HG02840 (cell line): ENCODE measurements around the gene TEC.
A peak's percentile ranks its signal among the peaks of the same experiment; 100 is the strongest.
"Not testable (repeated sequence)": the region's sequence is repeated elsewhere in the genome, so short reads cannot be mapped to it uniquely, and the experiment has no call there.

Experiments used
- ATAC-seq: cut with Tn5 transposase; IDR thresholded peaks from one replicate; pipeline ENCODE4 v1.9.1; 2021; ENCODE audit warnings: mild to moderate bottlenecking, moderate library complexity, moderate number of reproducible peaks; ENCODE audit not compliant: unreplicated experiment, low FRiP score

The TEC gene

DNA sequence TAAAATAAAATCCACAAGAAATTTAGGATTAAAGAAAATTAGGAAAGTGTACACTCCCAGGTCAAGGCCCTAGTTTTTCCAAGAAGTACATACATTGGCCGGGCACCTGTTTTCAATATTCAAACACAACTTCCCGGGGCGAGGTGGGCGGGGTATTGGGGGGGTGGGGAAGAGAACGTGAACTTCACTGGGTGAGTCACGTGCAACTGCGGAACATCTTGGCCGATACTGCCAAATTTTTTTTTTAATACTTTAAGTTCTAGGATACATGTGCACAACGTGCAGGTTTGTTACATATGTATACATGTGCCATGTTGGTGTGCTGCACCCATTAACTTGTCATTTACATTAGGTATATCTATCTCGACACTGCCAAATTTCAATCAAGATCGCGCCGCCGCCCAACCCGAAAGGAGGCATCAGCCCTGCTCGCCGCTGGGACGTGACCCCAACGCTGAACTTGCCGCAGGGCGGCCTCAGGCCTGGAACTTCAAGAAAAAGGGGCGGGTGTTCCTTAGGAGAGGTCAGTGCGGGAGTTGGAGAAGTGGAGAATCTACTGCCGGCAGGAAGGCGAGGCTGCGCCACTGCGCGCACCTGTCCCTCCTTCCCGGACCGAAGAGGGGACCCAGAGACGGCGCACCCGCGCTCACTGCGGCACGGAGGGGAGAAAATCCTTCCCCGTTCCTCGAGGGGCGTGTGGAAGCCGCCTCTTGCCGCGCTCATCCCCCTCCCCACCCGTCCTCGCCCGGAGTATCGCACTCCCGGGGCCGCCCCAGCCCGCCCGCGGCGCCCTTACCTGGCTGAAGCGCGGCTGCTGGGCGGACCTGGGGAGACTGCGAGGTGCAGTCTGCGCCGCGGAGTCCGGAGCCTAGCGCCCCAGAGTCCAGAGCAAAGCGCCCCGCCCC, at the start of gene TEC:
TEC (minus strand) TSS at position 883 of the 905 bp plus-strand sequence. CDS start 41,224 bp downstream, outside the sequence.
- ATAC-seq: peak; percentile 34

- peak; percentile 78 for ATAC-seq
These were observed 46.3 kb upstream of the TEC start for GRCh38 chr4:48315728-48316630.

DNA sequence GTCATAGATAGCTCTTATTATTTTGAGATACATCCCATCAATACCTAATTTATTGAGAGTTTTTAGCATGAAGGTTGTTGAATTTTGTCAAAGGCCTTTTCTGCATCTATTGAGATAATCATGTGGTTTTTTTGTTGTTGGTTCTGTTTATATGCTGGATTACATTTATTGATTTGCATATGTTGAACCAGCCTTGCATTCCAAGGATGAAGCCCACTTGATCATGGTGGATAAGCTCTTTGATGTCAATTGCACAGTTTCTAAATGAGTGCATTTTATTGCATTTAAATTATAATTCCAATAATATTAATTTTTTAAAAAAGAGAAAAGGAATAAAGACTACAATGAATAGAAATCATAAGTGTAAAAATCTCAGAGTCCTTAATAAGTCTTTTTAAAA, 45.1 kb upstream of the TEC start:
- not testable (repeated sequence) for ATAC-seq

GRCh38 chr4:48311896-48312295, 42.3 kb upstream of the TEC start:
- no peak for ATAC-seq

DNA sequence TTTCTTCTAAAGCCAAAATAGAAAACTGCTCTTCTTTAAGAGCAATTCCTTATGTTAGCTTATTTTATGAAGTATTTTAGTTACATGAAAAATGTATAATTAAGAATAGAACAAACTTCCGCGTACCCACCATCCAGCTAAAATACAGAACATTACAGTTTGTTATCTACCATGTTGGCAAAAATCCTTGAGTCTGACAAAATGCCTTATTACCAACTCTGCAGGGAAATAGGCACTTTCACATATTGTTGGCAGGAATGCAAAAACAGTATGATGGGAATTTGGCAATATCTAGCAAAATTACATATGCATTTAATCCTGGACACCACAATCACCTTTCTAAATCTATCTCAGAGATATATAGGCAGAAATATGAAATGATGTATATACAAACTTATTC, 39.3 kb upstream of the TEC start:
- no peak for ATAC-seq

GRCh38 chr4:48307528-48307927, 37.9 kb upstream of the TEC start:
- no peak for ATAC-seq

- no peak for ATAC-seq
These were observed 35.9 kb upstream of the TEC start for GRCh38 chr4:48305508-48305907.

DNA sequence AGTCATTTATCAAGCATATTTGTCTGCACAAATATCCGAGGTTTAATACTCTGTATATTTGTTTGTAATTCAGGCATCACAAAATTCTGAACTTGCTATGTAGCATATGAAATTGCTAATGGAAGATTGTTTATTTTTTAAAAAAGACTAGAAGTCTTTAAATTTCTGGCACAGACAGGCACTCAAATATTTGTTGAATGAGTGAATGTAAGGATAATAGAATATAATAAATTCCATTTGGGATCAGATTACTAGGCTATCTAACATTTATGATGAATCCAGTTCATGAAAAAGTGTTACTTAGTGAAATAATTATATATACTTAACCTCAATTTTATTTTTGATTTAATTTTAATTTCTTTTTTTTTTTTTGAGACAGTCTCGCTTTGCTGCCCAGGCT, 30.4 kb upstream of the TEC start:
- ATAC-seq: no peak

- no peak for ATAC-seq
These were observed 29.9 kb upstream of the TEC start for GRCh38 chr4:48299560-48299959.

- ATAC-seq: no peak
These were observed 27.7 kb upstream of the TEC start for GRCh38 chr4:48297256-48297846.

GRCh38 chr4:48296365-48296764, 26.7 kb upstream of the TEC start:
- ATAC-seq: peak; percentile 73

- ATAC-seq: no peak
These were observed 25.5 kb upstream of the TEC start for GRCh38 chr4:48295116-48295515.

- not testable (repeated sequence) for ATAC-seq
These were observed 22.7 kb upstream of the TEC start for GRCh38 chr4:48292218-48292790.

GRCh38 chr4:48290146-48290772, 20.6 kb upstream of the TEC start:
- ATAC-seq: no peak

DNA sequence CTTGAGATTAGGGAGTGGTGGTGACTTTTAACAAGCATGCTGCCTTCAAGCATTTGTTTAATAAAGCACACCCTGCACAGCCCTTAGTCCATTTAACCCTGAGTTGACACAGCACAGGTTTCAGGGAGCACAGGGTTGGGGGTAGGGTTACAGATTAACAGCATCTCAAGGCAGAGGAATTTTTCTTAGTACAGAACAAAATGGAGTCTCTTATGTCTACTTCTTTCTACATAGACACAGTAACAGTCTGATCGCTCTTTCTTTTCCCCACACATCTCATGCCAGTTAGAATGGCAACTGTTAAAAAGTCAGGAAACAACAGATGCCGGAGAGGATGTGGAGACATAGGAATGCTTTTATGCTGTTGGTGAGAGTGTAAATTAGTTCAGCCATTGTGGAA, 16.4 kb upstream of the TEC start:
- not testable (repeated sequence) for ATAC-seq

GRCh38 chr4:48285640-48286039, 16.0 kb upstream of the TEC start:
- ATAC-seq: not testable (repeated sequence)

- ATAC-seq: no peak
These were observed 6.0 kb upstream of the TEC start for GRCh38 chr4:48275686-48276085.

- no peak for ATAC-seq
These were observed 5.6 kb upstream of the TEC start for GRCh38 chr4:48275247-48275646.

- ATAC-seq: no peak
These were observed 2.0 kb upstream of the TEC start for GRCh38 chr4:48271626-48272025.

- ATAC-seq: no peak
These were observed 1.4 kb upstream of the TEC start for GRCh38 chr4:48270951-48271473.
